HG02678 (cell line): ENCODE results near the gene COL4A4.
"Not testable (repeated sequence)": the region's sequence is repeated elsewhere in the genome, so short reads cannot be mapped to it uniquely, and the experiment has no call there.

ENCODE experiments used
- ATAC-seq: cut with Tn5 transposase; IDR thresholded peaks from one replicate; pipeline ENCODE4 v1.9.1; 2021; ENCODE audit warnings: mild to moderate bottlenecking, moderate library complexity; ENCODE audit not compliant: unreplicated experiment

COL4A4 gene

DNA sequence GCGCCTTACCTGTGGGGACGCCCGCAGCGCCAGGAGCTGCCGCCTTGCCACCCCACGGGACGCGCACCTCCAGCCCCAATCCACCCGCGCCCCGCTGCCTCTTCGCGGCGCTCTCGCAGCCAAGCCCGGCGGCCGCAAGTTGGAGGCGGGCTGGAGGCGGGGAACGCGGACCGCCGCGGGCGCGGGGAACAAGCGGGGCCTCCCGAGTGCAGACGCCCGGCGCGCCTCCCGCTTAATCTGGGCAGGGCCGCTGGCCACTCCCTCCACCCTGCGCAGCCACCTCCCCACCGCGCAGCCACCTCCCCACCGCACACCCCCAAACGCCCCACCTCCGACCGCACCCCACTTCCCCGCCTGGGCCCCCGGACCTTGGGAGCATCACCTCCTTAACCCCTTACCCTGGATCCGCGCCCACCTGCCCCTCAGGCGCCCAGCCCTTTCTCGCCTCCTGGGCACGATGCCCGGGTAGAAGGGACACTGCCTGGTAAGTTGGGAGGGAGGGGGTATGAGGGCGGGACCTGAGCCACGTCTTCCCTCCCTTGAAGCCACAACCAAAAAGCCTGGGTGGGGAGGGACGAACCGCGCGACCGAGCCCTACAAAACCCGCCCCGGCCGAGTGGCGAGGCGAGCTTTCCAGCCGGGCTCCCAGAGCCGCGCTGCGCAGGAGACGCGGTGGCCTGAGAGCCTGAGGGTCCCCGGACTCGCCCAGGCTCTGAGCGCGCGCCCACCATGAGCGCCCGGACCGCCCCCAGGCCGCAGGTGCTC, at the start of gene COL4A4, which contains the start of gene COL4A3:
Gene COL4A4 (minus strand): TSS at position 208 of the 765 bp plus-strand sequence. CDS start 16,722 bp downstream, outside the sequence.
Gene COL4A3 (plus strand): TSS at position 627 of the 765 bp plus-strand sequence. CDS start 103 bp downstream, at position 730.
- ATAC-seq, result peak; percentile 51

DNA sequence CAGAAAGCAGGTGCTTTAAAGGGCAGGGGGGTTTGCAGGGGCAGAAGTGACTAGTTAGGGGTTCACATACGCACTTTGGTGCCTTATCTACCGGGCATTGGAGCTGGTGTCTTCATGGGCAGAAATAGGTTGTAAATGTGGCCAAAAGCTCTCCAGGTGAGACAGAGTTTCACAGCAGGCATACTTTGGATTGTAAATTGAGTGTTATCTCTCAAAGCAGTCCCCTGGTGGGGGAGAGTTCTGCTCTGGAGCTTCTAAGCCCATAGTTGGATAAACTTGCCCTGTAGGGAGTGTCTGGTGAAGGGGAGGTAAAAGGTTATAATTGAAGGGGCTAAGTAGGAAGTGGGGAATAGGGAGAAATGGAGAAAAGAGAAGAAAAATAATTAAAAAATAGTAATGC, 43.6 kb upstream of the COL4A4 start:
- ATAC-seq, result no peak

DNA sequence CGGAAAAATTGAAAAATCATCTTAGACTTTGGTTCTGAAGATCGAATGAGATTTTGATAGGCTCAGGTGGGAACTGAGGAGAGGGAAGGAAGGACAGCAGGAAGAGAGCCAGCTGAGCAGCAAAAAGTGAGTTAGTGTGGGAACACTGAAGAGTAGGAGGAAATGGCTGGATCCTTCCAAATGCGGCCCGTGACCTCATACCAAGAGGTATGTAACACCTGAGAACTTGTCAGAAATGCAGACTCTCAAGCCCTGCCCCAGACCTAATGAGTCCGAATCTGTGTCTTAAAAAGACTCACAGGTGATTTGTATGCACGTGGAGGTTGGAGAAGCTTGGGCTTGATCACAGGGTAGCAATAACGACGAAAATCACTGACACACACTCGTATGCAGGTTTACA, 42.4 kb upstream of the COL4A4 start:
- no peak for ATAC-seq

DNA sequence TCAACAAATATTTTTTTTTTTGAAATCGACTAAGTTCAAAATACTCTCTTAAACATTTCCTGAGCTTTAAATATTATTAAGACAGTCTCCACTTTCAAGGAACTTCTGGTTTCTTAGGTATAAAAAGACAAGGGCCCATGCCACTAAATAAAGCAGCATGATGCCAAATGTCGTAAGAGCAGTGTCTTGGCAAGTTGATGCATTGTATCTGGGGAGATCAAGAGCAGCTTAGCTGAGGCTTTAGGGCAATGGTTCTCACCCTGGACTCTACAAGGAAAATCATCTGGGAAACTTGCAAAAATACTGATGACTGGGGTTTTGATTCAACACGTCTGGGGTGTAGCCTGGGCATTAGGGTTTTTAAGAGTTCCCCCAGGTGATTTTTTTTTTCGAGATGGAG, 41.7 kb upstream of the COL4A4 start:
- no peak for ATAC-seq

GRCh38 chr2:227204452-227204851, 40.4 kb upstream of the COL4A4 start:
- ATAC-seq, result no peak

DNA sequence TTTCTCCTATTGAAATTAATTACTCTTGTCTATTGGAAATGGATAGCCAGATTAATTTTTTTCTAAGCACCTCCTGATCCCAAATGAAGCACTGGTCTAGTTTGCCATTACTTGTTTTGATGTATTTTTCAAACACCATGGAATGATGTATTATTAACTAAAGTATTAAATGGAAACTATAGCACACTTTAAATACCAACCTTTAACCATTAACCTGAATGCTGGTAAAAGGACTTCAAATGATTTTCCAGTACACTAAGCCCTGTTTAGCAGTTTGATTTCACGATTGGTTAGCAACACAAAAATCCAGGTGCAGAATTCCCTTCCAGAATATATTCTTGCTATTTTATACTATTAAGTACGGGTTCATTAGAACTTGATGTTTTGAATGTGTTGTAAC, 37.8 kb upstream of the COL4A4 start:
- ATAC-seq, result no peak

DNA sequence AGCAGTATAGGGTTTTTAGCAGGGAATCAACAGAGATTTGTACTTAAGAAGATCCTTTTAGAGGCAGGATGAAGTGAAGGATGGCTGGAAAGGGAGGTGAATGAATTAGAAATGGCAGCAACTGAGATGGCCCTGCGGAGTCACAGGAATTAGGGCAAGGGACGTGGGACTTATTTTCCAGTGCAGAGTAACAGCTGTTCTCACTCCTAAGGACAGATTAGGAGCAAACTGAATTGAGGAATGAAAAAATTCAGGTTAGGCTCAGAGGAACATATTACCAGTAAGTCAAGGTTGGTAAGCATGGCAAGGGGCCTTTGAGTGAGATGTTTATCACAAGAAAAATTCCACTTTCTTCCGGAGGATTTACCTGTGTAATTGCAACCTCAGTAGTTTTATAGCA, 34.9 kb upstream of the COL4A4 start:
- ATAC-seq, result no peak

GRCh38 chr2:227194219-227194618, 30.2 kb upstream of the COL4A4 start:
- ATAC-seq, result no peak

DNA sequence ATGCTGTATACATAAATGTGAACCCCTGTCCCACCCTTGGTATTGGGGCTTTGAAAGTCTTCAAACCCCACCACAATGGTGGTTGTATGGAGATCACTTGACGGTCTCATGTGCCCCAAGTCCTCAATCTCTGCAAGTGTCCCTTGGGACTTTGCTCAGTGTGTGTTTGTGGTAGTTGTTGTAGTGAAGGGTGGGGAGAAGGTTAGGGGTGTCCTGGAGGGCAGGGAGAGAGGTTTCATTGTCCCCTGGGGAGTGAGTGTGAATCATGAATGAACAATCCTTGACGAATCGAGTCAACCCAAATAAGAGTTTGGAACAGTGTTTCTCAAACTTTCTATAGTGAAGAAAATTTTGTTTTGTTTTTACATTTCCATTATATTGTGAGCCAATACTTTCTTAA, 28.5 kb upstream of the COL4A4 start:
- no peak for ATAC-seq

DNA sequence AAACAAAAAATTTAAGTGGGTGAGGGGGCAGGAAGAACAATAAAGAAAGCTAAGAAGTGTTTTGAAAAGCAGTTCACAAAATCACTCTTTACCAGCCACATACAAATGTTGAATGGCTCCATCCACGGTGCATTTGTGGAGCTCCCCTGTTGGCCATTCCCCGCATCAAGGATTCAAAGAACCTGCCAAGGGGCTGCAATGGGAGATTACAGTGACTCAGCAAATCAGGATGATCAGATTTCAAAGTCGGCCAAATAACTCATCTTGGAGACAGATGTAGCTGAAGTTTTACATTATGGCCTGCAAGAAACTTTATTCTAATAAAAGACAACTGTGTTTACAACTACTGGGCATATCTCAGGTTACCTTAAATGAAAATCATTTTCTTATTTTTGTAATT, 27.4 kb upstream of the COL4A4 start:
- no peak for ATAC-seq

DNA sequence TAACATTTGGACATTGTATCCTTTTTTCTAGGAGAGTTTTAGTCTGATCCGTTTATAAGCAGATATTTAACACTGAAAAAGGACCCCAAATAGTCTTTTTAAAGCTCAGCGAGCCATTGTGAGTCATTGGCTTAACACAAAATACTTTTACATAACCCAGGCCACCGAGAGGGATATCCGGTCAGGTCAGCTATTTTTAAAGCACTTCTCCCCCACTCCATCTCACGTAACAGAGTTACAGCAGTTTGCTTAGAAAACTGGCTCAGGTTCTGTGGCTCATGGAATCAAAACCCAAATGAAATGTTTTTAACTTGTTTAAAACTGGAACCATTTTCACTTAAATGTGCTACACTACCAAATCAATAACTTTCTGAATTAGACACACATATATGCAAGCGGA, 24.3 kb upstream of the COL4A4 start:
- peak; percentile 65 for ATAC-seq

DNA sequence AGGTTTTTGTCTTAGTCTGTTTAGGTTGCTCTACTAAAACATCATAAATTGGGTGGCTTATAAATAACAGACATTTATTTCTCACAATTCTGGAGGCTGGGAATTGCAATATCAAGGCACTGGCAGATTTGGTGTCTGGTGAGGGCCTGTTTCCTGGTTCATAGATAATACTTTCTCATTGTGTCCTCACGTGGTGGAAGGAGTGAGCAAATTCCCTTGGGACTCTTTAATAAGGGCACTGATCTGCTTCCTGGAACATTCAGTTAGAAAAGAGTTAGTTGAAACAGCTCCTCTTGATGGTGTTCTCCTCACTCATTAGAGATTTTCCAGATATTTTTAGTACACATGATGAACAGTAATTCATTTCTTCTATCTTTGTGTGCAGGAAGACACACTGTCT, 22.7 kb upstream of the COL4A4 start:
- no peak for ATAC-seq

DNA sequence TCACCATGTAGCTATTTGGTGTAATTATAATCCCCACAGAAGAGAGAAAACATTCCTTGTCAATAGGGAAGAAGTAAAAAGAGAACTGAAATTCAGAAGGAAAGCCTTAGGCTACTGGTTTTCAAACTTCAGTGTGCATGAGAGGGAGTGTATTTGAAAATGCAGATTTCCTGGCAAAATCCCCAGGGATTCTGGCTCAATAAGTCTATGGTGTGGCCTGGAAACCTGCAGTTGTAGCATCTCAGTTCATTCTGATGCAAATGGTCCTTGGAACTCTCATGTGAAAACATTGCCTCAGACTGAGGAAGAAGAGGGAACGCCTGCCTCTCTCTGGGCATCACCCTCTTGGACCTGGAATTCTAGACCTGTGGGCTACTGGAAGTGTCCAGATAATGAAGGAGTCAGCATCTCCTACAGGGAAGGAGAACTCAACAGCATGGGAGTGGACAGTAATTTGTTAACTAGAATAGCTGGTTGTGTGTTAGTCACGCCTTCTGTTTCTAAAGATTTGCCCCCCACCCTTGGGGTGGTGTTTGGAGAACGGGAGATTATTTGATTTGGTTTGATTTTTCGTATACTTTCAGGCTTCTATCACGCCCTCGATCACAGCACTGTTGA, 21.7 kb upstream of the COL4A4 start:
- ATAC-seq, result no peak

GRCh38 chr2:227183657-227184367, 19.8 kb upstream of the COL4A4 start:
- ATAC-seq, result no peak

DNA sequence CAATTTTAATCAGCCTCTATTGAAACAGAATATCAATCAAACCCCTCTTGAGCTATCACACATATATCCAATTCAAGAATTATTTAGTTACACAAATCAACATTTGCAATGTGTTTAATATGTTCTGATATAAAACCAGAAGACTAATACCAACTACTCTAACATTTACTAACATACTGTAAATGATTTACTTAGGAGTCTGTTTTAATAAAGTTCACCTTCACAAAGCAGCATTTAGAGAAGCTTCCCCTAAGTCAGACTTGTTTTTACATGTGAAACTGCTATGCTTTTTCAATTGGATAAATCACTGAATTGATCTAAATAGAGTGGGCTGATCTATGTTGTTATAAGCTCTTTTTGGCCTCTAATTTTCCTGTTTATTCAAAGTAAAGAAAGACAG, 18.8 kb upstream of the COL4A4 start:
- no peak for ATAC-seq

- ATAC-seq, result no peak
These were observed 16.8 kb upstream of the COL4A4 start for GRCh38 chr2:227180770-227181169.

DNA sequence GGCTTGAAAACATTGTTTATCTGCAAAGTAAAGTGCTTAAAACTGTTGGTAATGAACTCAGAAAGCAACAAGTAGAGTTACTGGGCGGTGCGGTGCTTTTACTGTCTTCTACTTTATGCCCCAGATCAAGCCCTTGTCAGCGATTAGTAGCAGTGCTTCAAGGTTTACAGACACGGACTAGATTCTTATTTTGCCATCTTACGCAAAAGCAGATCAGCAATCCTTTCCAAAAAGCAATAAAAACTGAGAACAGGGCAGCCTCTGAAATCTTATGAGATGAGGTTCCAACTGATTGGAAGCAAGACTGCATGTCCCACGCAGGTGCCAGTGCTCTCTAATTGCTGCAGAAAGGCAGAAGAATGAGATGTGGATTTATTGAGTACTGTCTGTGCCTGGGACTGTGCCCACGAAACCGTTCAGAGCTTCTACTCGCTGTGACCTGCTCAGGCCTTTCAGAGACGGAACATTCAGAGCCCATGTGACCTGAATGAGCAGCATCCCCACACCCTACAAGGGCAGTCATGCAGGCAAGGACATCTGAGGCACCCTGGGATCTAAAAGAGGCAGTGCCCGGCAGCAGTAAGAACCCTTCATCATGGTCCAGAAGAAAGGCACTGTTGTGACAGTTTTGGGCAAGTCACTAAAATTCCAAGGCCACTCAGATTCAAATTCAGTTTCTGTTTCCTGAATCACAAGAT, 16.1 kb upstream of the COL4A4 start:
- ATAC-seq, result no peak

DNA sequence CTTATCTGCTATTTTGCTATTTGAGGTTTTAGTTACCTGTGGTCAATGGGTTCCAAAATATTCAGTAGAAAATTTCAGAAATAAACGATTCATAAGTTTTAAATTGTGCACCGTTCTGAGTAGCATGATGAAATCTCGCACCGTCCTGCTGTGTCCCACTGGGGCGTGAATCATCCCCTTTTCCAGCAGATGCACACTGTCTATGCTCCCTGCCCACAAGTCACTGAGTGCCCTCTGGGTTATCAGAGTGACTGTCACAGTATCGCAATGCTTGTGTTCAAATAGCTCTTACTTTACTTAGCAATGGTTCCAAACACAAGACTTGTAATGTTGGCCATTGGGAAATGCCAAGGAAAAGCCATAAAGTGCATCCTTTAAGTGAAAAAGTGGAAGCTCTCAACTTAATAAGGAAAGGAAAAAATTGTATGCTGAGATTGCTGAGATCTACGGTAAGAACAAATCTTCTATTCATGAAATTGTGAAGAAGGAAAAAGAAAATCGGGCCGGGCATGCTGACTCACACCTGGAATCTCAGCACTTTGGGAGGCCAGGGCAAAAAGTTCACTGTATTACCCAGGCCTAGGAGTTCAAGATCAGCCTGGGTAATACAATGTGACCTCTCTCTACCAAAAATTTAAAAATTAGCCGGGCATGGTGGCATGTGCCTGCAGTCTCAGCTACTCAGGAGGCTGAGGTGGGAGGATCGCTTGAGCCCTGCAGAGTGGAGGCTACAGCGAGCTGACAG, 13.8 kb upstream of the COL4A4 start:
- ATAC-seq, result no peak

DNA sequence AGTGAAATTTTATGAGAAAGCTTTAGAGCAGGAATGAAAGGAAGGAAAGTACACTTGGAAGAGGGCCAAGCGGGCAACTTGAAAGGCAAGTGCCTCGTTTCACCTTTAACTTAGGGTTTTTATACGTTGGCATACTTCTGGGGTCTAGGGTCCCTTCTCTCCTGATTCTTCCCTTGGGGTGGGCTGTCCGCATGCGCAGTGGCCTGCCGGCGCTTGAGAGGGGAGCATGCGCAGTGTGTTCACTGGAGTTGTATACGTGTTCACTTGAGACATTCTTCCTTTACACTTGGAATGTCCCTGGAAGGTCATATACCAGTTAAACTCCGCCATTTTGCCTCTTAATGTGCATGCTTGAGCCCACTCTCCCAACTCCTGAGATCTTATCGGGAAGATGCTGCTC, 7.8 kb upstream of the COL4A4 start:
- not testable (repeated sequence) for ATAC-seq

DNA sequence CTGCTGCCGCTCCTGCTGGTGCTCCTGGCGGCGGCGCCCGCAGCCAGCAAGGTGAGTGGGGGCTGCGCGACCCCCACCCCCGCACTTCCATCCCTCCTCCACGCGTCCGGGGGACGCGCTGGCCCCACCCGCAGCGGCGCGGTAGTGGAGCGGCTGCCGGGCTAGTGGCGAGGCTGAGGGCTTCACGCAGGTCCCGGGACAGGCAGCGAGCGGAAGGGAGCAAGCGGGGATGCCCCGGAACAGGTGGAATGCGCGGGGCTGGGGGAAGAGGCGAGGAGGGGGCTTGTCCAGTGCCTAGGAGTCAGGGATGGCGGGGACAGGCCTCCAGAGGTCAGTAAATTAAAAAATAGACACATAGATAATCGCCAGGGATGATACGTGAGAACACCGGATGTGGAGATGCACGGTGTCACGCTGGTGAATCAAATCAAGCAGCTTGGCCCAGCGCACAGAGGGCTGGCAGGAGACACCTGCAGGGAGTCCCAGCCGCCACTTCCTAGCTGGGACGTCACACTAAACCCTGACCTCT, 822 bp upstream of the COL4A4 start:
- peak; percentile 68 for ATAC-seq
